Cardiac fibroblast (primary cell): ENCODE results near the gene TBX18.

Source experiments
- DNase-seq, 2 donors: peaks; one replicate each; pipeline versions ENCODE4 v3.0.0 to v3.0.0-alpha.2; 2010; ENCODE audit warnings: low read depth in 2 of 2
- H3K4me3 ChIP-seq, 2 donors: replicated peaks in 1 of 2; 1 replicate in 1 of 2; 2 replicates in 1 of 2; pipeline ENCODE4 v1.5.1; 2011; ENCODE audit warnings: low read depth in 2 of 2, low read length in 2 of 2, mild to moderate bottlenecking in 2 of 2, moderate library complexity in 1 of 2
- TF ChIP-seq, protein P1 (sequence below): IDR thresholded peaks from one replicate; pipeline ENCODE4 v1.5.1; 2011; ENCODE audit warnings: low read depth, mild to moderate bottlenecking, low read length, inconsistent platforms

Gene TBX18

DNA sequence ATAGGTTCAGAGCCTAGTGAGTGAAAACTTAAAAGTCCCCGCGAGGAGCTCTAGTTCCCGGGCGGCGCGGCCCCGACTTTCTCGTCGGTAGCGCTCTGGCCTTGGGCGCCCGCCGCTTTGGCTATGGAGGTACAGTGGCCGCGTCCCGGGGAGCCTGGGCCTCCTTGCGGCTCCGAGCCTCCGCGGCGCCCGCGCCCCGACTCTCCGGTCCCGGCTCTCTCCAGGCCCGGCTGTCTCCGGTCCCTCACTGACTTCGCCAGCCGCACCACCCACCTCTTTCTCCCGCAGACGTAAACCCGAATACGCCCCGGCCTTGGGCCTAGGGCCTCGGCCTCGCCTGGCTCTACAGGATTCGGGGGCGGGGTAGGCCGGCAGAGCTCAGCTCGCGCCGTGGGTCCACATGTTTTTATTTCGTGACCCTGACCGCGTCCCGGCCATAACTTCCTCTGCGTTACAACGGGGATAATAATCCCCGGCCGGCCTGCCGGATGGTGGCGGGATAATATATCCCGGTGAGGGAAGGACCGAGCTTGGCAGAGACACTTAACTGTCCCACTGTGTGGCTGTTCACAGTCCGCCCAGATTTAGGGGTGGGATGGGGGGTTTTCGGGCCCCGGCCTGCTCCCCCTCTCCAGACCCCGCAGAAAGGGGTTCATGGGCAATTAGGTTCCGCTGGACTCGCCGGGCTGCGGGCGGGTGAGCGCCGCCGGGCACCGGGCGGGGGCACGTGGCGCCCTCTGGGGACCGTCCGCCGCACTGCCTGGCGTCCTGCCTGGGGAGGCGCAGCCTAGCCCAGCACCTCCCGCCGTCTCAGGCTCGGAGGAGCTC, 10.0 kb upstream of the TBX18 start:
- H3K4me3 ChIP-seq = peak overlapping the region; percentile 49 to 53
- TF ChIP-seq, protein P1, sequence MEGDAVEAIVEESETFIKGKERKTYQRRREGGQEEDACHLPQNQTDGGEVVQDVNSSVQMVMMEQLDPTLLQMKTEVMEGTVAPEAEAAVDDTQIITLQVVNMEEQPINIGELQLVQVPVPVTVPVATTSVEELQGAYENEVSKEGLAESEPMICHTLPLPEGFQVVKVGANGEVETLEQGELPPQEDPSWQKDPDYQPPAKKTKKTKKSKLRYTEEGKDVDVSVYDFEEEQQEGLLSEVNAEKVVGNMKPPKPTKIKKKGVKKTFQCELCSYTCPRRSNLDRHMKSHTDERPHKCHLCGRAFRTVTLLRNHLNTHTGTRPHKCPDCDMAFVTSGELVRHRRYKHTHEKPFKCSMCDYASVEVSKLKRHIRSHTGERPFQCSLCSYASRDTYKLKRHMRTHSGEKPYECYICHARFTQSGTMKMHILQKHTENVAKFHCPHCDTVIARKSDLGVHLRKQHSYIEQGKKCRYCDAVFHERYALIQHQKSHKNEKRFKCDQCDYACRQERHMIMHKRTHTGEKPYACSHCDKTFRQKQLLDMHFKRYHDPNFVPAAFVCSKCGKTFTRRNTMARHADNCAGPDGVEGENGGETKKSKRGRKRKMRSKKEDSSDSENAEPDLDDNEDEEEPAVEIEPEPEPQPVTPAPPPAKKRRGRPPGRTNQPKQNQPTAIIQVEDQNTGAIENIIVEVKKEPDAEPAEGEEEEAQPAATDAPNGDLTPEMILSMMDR = peak; percentile 30
- peak; percentile 74 to 82 for DNase-seq

DNA sequence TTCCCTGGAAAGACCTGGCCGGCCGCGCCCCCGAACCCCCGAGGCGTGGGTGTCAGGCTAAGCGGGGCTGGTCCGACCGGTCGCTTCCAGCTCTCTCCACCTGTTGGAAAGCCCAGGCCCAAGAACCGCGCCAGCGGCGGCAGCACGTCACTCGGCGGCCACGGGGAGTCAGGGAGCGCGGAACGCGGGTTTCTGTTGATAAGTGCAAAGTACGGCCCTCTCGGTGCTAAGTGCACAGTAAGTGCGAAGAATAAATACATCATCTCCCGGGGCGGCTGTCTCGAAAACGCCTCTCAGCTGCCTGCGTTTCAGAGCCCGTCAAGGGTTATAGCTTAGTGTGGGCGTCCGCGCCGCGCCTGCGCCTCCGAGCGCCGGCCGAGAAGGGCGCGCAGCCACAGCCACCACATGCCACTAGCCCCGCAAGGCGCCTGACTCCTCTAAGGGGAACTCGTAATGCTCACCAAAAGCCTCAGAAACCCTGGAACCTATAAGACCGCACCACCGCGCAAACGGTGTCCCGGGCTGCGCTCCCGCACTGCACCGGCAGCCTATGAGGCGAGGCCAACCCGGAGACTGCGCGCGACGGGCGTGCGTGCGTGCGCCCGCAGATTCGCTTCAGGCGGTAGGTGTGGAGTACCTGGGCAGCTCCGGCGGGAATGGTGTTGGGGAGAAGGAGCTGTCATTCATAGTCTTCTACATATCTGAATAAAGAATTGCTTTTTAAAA, 9.2 kb upstream of the TBX18 start:
- peak; percentile 66 to 69 for DNase-seq
- TF ChIP-seq, protein P1 = no peak
- H3K4me3 ChIP-seq = peak overlapping the region; percentile 49 to 53

DNA sequence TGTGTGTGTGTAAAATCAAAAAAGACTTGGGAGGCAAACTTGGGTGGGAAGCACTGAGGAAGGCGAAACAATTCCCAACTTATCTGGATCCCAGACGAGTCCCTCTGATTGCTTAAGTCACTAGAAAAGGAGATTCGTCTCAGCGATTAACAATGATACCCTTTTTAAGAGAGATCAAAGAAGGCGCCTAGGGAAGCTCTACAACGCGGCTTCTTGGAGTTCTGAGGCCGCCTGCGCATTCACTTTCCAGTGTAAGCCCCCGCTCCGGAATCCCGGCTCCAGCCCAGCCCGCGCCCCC, 8.7 kb upstream of the TBX18 start:
- DNase-seq = peak in 1 of 2 donors; percentile 57
- TF ChIP-seq, protein P1 = no peak
- H3K4me3 ChIP-seq = peak overlapping the region; percentile 49 to 53

DNA sequence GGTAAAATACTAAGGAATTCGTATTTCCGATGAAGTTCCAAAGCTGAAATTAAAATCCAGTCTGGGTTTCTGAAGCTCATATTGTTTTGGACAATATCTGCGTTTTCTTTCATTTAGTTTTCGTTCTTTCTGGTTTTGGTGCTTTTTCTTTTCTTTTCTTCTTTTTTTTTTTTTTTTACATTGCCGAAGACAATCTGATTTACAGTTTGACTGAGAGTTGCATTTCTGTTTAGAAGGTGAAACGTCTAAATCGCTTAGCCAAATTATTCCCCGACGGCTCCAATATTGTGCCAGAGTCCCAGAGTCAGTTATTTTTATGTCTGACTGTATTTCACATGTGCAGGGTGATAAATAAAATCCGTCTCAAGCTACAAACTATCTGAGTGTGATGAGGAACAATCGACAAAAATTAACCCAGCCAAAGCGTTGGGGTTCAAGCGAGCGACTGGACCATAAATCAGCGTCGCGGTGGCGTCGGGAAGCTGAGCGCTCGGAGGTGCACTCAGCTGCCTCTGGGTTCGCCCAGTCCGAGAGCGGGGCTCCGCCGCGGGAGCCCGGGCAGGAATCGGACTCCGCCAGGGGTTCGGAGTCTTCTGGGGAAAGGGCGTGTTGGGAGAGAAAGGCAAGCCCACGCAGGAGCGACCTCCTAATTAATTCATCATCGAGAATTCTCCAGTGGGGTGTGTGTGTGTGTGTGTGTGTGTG, 8.2 kb upstream of the TBX18 start:
- TF ChIP-seq, protein P1 = no peak
- H3K4me3 ChIP-seq = peak overlapping the region; percentile 49 to 53
- DNase-seq = peak; percentile 47 to 48

DNA sequence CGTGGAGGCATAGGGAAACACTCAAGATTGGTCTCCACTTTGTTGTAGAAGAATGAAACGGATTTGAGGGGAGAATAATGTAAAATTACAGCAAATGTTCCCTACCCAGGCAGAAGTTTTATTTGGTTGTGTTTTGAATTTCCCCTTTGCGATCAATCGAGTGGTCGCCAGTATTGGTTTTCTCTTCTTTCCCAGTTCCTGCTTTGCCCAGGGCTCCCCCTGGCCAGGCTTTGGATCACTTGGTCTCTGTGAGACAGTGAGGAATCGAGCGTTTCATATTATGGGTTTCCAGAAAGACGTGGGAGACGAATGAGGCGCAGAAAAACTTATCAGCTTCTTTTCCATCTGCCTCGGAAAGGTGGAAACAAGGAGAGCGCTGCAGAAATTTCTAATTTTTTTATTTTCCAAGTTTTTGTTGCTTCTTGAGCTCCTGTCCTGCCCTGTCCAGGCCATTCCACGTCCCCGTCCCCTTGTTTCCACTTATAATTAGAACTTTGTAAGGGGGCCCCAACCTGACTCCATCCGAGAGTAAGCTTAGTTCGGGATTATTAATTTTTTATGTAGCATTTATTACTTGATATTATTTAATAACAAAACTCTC, 7.5 kb upstream of the TBX18 start:
- H3K4me3 ChIP-seq = no peak overlapping the region
- DNase-seq = peak; percentile 49 to 65
- TF ChIP-seq, protein P1 = no peak

DNA sequence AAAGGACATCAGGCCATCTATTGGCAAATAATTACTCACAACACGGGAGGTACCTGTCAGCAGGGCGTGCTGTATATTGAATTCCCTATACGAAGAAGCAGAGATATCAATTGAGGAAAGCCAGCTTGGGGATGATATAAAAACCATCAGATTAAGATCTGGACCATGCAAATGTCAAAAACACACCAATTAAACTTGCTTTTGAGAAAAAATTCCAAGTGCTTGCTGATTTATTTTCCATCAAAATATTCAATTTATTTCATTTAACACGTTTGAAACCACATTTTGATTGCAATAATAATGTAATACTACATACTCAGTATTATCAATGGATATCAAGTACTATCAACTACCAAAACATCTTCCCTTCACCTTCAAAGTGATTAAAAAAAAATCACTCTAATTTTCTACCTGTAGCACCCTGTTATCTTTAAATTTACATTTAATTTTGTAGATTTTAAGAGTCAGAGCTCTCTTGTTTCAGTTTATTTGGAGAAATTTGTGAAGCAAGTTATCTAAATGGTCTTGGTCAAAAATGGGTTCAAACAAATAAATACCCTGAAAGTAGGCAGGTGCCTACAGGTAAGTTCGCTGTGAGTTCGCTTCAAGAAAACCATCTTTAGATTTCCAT, 6.8 kb upstream of the TBX18 start:
- H3K4me3 ChIP-seq = no peak overlapping the region
- peak in 1 of 2 donors; percentile 15 for DNase-seq
- TF ChIP-seq, protein P1 = no peak
